ENCODE results near the gene PTPN9.
"Not testable (repeated sequence)": the region's sequence is repeated elsewhere in the genome, so short reads cannot be mapped to it uniquely, and the experiment has no call there.

Gene PTPN9

GRCh38 chr15:75525756-75526155 is 53.4 kb downstream of the PTPN9 start:
- not testable (repeated sequence) for DNase-seq

GRCh38 chr15:75523011-75523410 is 56.1 kb downstream of the PTPN9 start:
- DNase-seq = no peak

GRCh38 chr15:75517233-75517632 is 61.9 kb downstream of the PTPN9 start:
- DNase-seq = no peak

- peak in 1 of 2 donors; percentile 18 for DNase-seq
Observed at GRCh38 chr15:75508840-75509532, 70.1 kb downstream of the PTPN9 start.

- DNase-seq = no peak
Observed at GRCh38 chr15:75502360-75502759, 76.8 kb downstream of the PTPN9 start.

- no peak for DNase-seq
Observed at GRCh38 chr15:75493732-75494131, 85.4 kb downstream of the PTPN9 start.

GRCh38 chr15:75483961-75484360 is 95.2 kb downstream of the PTPN9 start:
- DNase-seq = no peak

DNA sequence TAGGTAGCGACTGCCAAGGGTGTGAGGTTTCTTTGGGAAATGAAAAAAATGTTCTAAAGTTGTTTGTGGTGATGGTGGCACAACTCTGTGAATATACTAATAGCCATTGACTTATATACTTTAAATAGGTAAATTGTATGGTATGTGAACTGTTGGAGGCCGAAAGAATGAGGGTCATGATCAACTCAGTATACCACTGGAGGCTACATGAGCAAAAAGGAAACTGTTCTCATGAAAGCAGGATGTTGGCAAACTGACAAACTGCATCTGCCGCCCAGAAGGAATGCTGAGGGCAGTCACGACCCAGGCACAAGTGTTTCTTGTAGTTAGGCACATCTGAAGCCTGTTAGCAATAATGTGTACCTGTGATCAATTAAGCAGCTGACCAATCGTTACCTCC is 95.6 kb downstream of the PTPN9 start:
- not testable (repeated sequence) for DNase-seq

DNA sequence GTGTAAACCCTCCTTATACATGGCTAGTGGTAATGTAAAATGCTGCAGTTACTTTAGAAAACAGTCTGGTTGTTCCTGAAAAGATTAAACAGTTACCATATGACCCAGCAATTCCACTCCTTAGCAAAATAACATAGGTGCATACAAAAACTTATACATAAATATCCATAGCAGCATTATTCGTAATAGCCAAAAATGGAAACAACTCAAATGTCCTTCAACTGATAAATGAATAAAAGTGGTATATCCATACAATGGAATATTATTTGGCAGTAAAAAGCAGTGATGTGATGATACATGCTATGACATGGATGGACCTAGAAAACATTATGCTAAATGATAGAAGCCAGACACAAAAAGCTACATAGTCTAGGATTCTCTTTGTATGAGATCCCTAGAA is 96.0 kb downstream of the PTPN9 start:
- DNase-seq = no peak

DNA sequence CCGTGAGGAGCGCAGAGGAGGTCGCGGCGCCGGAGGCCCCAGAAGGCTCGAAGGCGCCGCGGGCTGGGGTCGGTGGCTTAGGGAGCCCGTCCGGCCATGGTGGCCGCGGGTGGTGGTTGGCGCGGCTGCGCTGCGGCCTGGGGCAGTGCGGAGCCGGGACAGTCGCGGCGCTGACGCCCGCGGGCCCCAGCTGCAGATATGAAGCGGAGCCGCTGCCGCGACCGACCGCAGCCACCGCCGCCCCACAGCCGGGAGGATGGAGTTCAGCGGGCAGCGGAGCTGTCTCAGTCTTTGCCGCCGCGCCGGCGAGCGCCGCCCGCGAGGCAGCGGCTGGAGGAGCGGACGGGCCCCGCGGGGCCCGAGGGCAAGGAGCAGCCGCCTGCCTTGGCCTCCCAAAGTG is 98.7 kb downstream of the PTPN9 start:
- DNase-seq = not testable (repeated sequence)

- no peak for DNase-seq
Observed at GRCh38 chr15:75479670-75480069, 99.4 kb downstream of the PTPN9 start.

- not testable (repeated sequence) for DNase-seq
Observed at GRCh38 chr15:75477094-75477493, 102.0 kb downstream of the PTPN9 start.

- no peak for DNase-seq
Observed at GRCh38 chr15:75468913-75469598, 110.1 kb downstream of the PTPN9 start.

- DNase-seq = no peak
Observed at GRCh38 chr15:75460646-75461045, 118.5 kb downstream of the PTPN9 start.

DNA sequence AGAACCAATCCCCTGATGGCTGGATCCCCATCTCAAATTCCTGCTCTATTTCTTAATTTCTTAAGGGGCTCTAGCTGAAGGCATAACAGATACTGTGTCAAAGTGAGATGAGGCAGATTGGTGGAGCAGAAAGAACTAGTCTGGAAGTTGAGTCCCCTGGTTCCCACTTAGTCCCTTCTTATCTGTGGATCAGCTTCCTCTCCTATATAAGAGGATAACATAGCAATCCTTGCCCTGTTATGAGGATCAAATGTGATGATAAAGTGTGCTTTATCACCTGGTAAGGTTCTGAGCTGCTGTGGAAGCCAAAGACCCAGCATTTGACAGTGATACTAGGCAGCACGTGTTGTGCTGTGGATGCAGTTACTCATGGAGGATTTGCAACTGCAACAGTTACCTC is 119.5 kb downstream of the PTPN9 start:
- no peak for DNase-seq

- no peak for DNase-seq
Observed at GRCh38 chr15:75456710-75457109, 122.4 kb downstream of the PTPN9 start.

GRCh38 chr15:75455982-75456531 is 123.1 kb downstream of the PTPN9 start:
- DNase-seq = peak; percentile 59 to 61

GRCh38 chr15:75455424-75455981 is 123.6 kb downstream of the PTPN9 start:
- DNase-seq = peak; percentile 92

GRCh38 chr15:75454471-75455378 is 124.4 kb downstream of the PTPN9 start:
- peak; percentile 82 to 84 for DNase-seq

DNA sequence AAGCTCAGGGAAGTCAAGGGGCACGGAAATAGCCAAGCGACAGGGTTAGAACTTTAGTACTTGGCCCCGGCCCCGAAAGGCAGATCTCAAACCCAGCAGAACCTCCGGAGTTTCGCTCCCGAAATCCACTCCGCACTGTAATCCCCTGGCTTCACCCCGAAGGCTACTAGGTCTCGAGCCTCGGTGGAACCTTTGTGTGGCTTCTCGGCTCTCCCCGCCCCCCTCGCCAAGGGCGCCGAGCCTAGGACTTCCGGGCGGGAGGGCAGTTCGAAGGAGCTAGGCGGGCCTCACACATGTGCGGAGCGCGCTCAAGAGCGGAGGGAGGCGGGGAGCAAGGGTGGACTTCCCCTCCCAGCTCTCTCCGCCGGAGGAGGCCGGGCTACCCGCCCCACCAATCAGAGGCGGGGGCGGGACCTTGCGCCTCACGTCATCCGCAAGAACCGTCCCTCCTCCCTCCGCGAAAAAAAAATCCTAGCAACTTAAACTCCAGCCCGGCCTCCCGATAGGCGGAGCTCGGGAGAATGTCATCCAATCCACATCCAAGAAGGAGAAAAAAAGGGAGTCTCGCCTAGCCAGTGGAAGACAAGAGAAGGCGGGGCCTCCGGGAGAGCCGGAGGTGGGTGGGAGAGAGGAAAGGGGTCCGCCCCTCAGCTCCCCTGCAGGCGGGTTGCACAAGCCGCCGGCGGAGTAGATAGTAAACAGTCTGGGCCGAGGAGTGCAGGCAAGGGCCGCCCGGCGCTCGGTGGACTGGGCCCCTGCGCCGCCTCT is 125.2 kb downstream of the PTPN9 start:
- peak; percentile 96 for DNase-seq

- DNase-seq = peak; percentile 78 to 80
Observed at GRCh38 chr15:75452865-75453702, 126.0 kb downstream of the PTPN9 start.
